GM10847 (cell line): ENCODE results near the gene SNX5.

Experiments
- POLR2A ChIP-seq: IDR thresholded peaks from 2 replicates; pipeline ENCODE4 v1.6.1; 2011; ENCODE audit not compliant: insufficient read length; ENCODE audit errors: extremely low read depth

The SNX5 gene

GRCh38 chr20:17897566-17898307, 70.9 kb downstream of the SNX5 start:
- TF ChIP-seq POLR2A: no peak

- no peak for TF ChIP-seq POLR2A
Observed at GRCh38 chr20:17896771-17897369, 71.7 kb downstream of the SNX5 start.

- no peak for TF ChIP-seq POLR2A
Observed at GRCh38 chr20:17896193-17896723, 72.3 kb downstream of the SNX5 start.

- TF ChIP-seq POLR2A: no peak
Observed at GRCh38 chr20:17895641-17896171, 72.9 kb downstream of the SNX5 start.

- TF ChIP-seq POLR2A: no peak
Observed at GRCh38 chr20:17893445-17893844, 75.1 kb downstream of the SNX5 start.

GRCh38 chr20:17892189-17892938, 76.2 kb downstream of the SNX5 start:
- TF ChIP-seq POLR2A: no peak
